IMR-90 (cell line): ENCODE data around the gene KCNJ6. TPM values are rescaled to one million over a fixed set of nuclear protein-coding genes. Genes with fewer than 3 reads are reported as not detected.

Source experiments
- ATAC-seq: fragments of 200-7000 bp; cut with Tn5 transposase; 2 replicates; pipeline ENCODE4 v1.9.1; 2020; ENCODE audit warnings: low read depth, mild to moderate bottlenecking, moderate library complexity
- BruUV-seq: library from RNA; stranded (reverse); fragments of 400-500 nt; replicated peaks from 2 replicates; lab custom pipeline; 2021; lab: Mats Ljungman, UMichigan
- CTCF ChIA-PET: fragments of 300-600 bp; formaldehyde crosslinking; extraction: SDS; loops from one replicate; lab custom pipeline; 2021; ENCODE audit warnings: antibody characterized with exemption; lab: Yijun Ruan, JAX
- POLR2A ChIA-PET: fragments of 300-600 bp; sonication (Branson Sonifier 250); formaldehyde crosslinking; loops from one replicate; lab custom pipeline; 2022; ENCODE audit warnings: antibody characterized with exemption; ENCODE audit not compliant: unreplicated experiment; lab: Charles Lee
- DNase-seq: peaks from one replicate; pipeline ENCODE4 v3.0.0; 2013
- H2AFZ ChIP-seq: replicated peaks from 2 replicates; pipeline ENCODE3; 2013; ENCODE audit warnings: low read length, mild to moderate bottlenecking; ENCODE audit not compliant: poor library complexity
- H2AK5ac ChIP-seq: 2 replicates; pipeline ENCODE4 v1.6.1; 2013; ENCODE audit warnings: low read depth, low read length, inconsistent platforms
- H2AK9ac ChIP-seq: replicated peaks from 2 replicates; pipeline ENCODE3; 2013; ENCODE audit warnings: mild to moderate bottlenecking, low read depth, low read length, moderate library complexity; ENCODE audit not compliant: poor library complexity
- H2BK120ac ChIP-seq: 2 replicates; pipeline ENCODE4 v1.6.1; 2013; ENCODE audit warnings: low read depth, low read length, inconsistent platforms
- H2BK15ac ChIP-seq: 3 replicates; pipeline ENCODE4 v1.6.1; 2013; ENCODE audit warnings: low read depth, low read length, inconsistent platforms
- H2BK20ac ChIP-seq: 2 replicates; pipeline ENCODE4 v1.6.1; 2013; ENCODE audit warnings: low read depth, mild to moderate bottlenecking, inconsistent platforms, low read length, moderate library complexity
- H2BK5ac ChIP-seq: 2 replicates; pipeline ENCODE4 v1.6.1; 2013; ENCODE audit warnings: mild to moderate bottlenecking, low read depth, low read length, inconsistent platforms; ENCODE audit not compliant: poor library complexity, severe bottlenecking
- H3K14ac ChIP-seq: replicated peaks from 2 replicates; pipeline ENCODE4 v1.6.1; 2013; ENCODE audit warnings: low read depth, low read length, inconsistent platforms
- H3K18ac ChIP-seq: 2 replicates; pipeline ENCODE4 v1.6.1; 2013; ENCODE audit warnings: low read depth, low read length, control low read depth
- H3K23ac ChIP-seq: 2 replicates; pipeline ENCODE4 v1.6.1; 2013; ENCODE audit warnings: low read depth, low read length, inconsistent platforms
- H3K27ac ChIP-seq: 2 replicates; pipeline ENCODE4 v1.5.1; 2013; ENCODE audit warnings: mild to moderate bottlenecking, control low read depth, low read length; ENCODE audit not compliant: insufficient read depth
- H3K27me3 ChIP-seq: 2 replicates; pipeline ENCODE4 v1.6.1; 2013; ENCODE audit warnings: low read length; ENCODE audit not compliant: control insufficient read depth, insufficient read depth
- H3K36me3 ChIP-seq: 2 replicates; pipeline ENCODE4 v1.6.1; 2013; ENCODE audit warnings: low read length, mixed read lengths; ENCODE audit not compliant: control insufficient read depth, insufficient read depth
- H3K4ac ChIP-seq: 2 replicates; pipeline ENCODE4 v1.6.1; 2013; ENCODE audit warnings: low read depth, low read length, inconsistent platforms
- H3K4me1 ChIP-seq: 2 replicates; pipeline ENCODE4 v1.6.1; 2013; ENCODE audit warnings: low read length, mixed read lengths; ENCODE audit not compliant: control insufficient read depth, insufficient read depth
- H3K4me2 ChIP-seq: 2 replicates; pipeline ENCODE4 v1.6.1; 2013; ENCODE audit warnings: low read depth, mild to moderate bottlenecking, control low read depth, low read length, moderate library complexity
- H3K4me3 ChIP-seq: 2 replicates; pipeline ENCODE4 v1.5.1; 2013; ENCODE audit warnings: low read depth, mild to moderate bottlenecking, control low read depth, low read length, moderate library complexity; ENCODE audit not compliant: insufficient read depth
- H3K56ac ChIP-seq: 2 replicates; pipeline ENCODE4 v1.6.1; 2013; ENCODE audit warnings: low read length, inconsistent platforms; ENCODE audit not compliant: insufficient read depth; ENCODE audit errors: extremely low read depth
- H3K79me1 ChIP-seq, 2 experiments: 2 replicates each; pipeline ENCODE4 v1.6.1; 2013; ENCODE audit warnings: low read length in 2 of 2, inconsistent platforms in 1 of 2, low read depth in 1 of 2
- H3K9ac ChIP-seq: 2 replicates; pipeline ENCODE4 v1.6.1; 2013; ENCODE audit warnings: low read depth, low read length, control low read depth
- H3K9me1 ChIP-seq: 2 replicates; pipeline ENCODE4 v1.6.1; 2013; ENCODE audit warnings: low read length, inconsistent platforms; ENCODE audit not compliant: insufficient read depth
- H3K9me3 ChIP-seq: 2 replicates; pipeline ENCODE4 v1.6.1; 2013; ENCODE audit warnings: low read length; ENCODE audit not compliant: control insufficient read depth, insufficient read depth
- H4K20me1 ChIP-seq: 2 replicates; pipeline ENCODE4 v1.6.1; 2013; ENCODE audit warnings: low read length, inconsistent platforms; ENCODE audit not compliant: insufficient read depth
- H4K5ac ChIP-seq: 2 replicates; pipeline ENCODE4 v1.6.1; 2013; ENCODE audit warnings: mild to moderate bottlenecking, low read depth, low read length, control low read depth
- H4K8ac ChIP-seq, 2 experiments: 2 replicates each; pipeline ENCODE4 v1.6.1; 2013; ENCODE audit warnings: low read depth in 2 of 2, low read length in 2 of 2, control low read depth in 1 of 2, inconsistent platforms in 1 of 2
- H4K91ac ChIP-seq: 2 replicates; pipeline ENCODE4 v1.6.1; 2013; ENCODE audit warnings: low read depth, low read length, inconsistent platforms; ENCODE audit not compliant: insufficient read depth
- FOS ChIP-seq: fragments of 150-350 bp; IDR thresholded peaks from 2 replicates; pipeline ENCODE4 v1.6.1; 2016; ENCODE audit warnings: low read depth, low read length
- MAZ ChIP-seq: IDR thresholded peaks from 2 replicates; pipeline ENCODE4 v1.6.1; 2012; ENCODE audit warnings: low read depth, mild to moderate bottlenecking, low read length, improper control_type of control experiment, moderate library complexity, borderline replicate concordance
- POLR2A ChIP-seq: IDR thresholded peaks from 2 replicates; pipeline ENCODE4 v1.6.1; 2012; ENCODE audit warnings: mild to moderate bottlenecking, low read depth, low read length
- WGBS, 2 experiments: methylation state at CpG; one replicate each; pipeline versions ENCODE4 v1.1.5 to v1.1.7; 2013; ENCODE audit warnings: missing lambda C conversion rate in 2 of 2; ENCODE audit not compliant: insufficient read length in 1 of 2; ENCODE audit errors: extremely low coverage in 2 of 2; 5-methylcytosine and 5-hydroxymethylcytosine counted together
- dilution Hi-C: fragments of 300-500 bp; cut with HindIII; formaldehyde crosslinking; loops from one replicate; pipeline ENCODE4 v1.14.3; 2018; ENCODE audit warnings: low sequenced_read_pairs; ENCODE audit not compliant: unreplicated experiment
- in situ Hi-C: fragments of 300-500 bp; cut with MboI; formaldehyde crosslinking; loops from 3 replicates; pipeline ENCODE4 v1.14.3; 2019; ENCODE audit warnings: low sequenced_read_pairs, inconsistent platforms, mixed read lengths
- intact Hi-C: fragments of 100-400 bp; cut with micrococcal nuclease; formaldehyde crosslinking; loops from 2 replicates; pipeline ENCODE4 v1.10.0; 2022
- polyA plus RNA-seq, 3 experiments: library from polyadenylated mRNA; depleted of rRNA; stranded (reverse); fragments of >200 nt; gene quantifications; 2 replicates each; pipeline ENCODE4 v1.2.3, GENCODE V29; 2012; ENCODE audit warnings: low replicate concordance in 1 of 3
- total RNA-seq: library from RNA; depleted of rRNA; stranded (reverse); fragments of >200 nt; gene quantifications from 2 replicates; pipeline ENCODE4 v1.2.3, GENCODE V29; 2012

Gene KCNJ6
- total and polyA plus RNA-seq, 2 of the 4 experiments (the other 2 are of a cell fraction): under 0.01 to 0.02 TPM

DNA sequence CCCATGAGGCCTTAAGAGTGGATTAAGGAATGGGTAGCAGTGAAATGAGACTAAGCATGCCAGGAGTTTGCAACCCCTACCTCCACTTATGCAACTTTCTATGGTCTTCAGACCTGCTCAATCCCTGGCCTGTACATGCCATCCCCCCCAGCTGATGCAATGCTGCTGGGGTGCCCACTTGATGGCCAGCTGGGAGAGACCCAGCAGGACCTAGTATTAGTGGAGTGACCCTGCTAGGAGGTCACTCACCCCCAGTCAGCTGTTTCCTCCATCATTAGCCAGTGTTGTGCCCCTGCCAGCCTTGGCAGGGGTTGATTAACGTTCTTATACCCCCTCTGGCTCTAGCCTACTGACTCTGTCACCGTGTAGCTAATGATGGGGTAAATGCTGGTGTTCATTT is 313.1 kb downstream of the KCNJ6 start:
- intact Hi-C loops: no loop called here
- POLR2A ChIA-PET: no interaction called here
- CTCF ChIA-PET: no interaction called here
- no peak overlapping the region for H3K27ac ChIP-seq
- no peak overlapping the region for H3K4me2 ChIP-seq
- H3K56ac ChIP-seq: no peak overlapping the region
- H4K20me1 ChIP-seq: no peaks in the 10 kb centered on the region
- dilution Hi-C loops: no loop called here
- no peak overlapping the region for H3K9ac ChIP-seq
- H2BK20ac ChIP-seq: no peak overlapping the region
- peaks cover 35% of the 10 kb centered on the region for H3K27me3 ChIP-seq
- in situ Hi-C loops: no loop called here
- no peak overlapping the region for H3K14ac ChIP-seq
- H3K4ac ChIP-seq: no peak overlapping the region
- no peak for TF ChIP-seq POLR2A
- TF ChIP-seq MAZ: no peak
- TF ChIP-seq FOS: no peak
- H3K18ac ChIP-seq: no peak overlapping the region
- BruUV-seq: no TSS peak
- ATAC-seq: no peak
- H3K79me1 ChIP-seq: no peaks in the 10 kb centered on the region
- H2BK5ac ChIP-seq: no peak overlapping the region
- DNase-seq: no peak
- no peak overlapping the region for H2AK9ac ChIP-seq
- H4K91ac ChIP-seq: no peak overlapping the region
- H3K4me3 ChIP-seq: no peak overlapping the region
- no peaks in the 10 kb centered on the region for H3K4me1 ChIP-seq
- H4K5ac ChIP-seq: no peak overlapping the region
- H2AK5ac ChIP-seq: no peak overlapping the region
- no peaks in the 10 kb centered on the region for H3K9me1 ChIP-seq
- H3K23ac ChIP-seq: no peak overlapping the region
- H2AFZ ChIP-seq: no peak overlapping the region
- WGBS, 2 experiments: no CpG with 5 or more reads among the region's 2 CpGs
- H3K9me3 ChIP-seq: no peaks in the 10 kb centered on the region
- H4K8ac ChIP-seq: no peak overlapping the region
- no peaks in the 10 kb centered on the region for H3K36me3 ChIP-seq
- H2BK120ac ChIP-seq: no peak overlapping the region
- no peak overlapping the region for H2BK15ac ChIP-seq
